A673 (cell line): Measurements from ENCODE around the gene GOT2. TPM values are rescaled to one million over a fixed set of nuclear protein-coding genes. Genes with fewer than 3 reads are reported as not detected.
"Not testable (repeated sequence)": the region's sequence is repeated elsewhere in the genome, so short reads cannot be mapped to it uniquely, and the experiment has no call there.

Experiments used
- BruUV-seq: library from RNA; stranded (reverse); fragments of 400-500 nt; replicated peaks from 2 replicates; lab custom pipeline; 2021; lab: Mats Ljungman, UMichigan
- CTCF ChIA-PET: fragments of 300-600 bp; sonication (Branson Sonifier 250); formaldehyde crosslinking; loops from one replicate; lab custom pipeline; 2022; ENCODE audit warnings: antibody characterized with exemption; lab: Charles Lee
- POLR2A ChIA-PET: fragments of 300-600 bp; sonication (Branson Sonifier 250); formaldehyde crosslinking; loops from one replicate; lab custom pipeline; 2022; ENCODE audit warnings: antibody characterized with exemption; ENCODE audit not compliant: low non-redundant PET; lab: Charles Lee
- DNase-seq: peaks from one replicate; pipeline ENCODE4 v3.0.0-alpha.2; 2015; ENCODE audit warnings: low spot score
- H3K27ac ChIP-seq: fragments of 200-600 bp; sonication (generic); 2 replicates; pipeline ENCODE4 v1.5.1; 2016; ENCODE audit warnings: mixed run types, low read depth, mild to moderate bottlenecking, mixed read lengths, antibody characterized with exemption, low read length; ENCODE audit not compliant: poor library complexity, severe bottlenecking
- H3K27me3 ChIP-seq: fragments of 200-600 bp; sonication (generic); replicated peaks from 2 replicates; pipeline ENCODE4 v1.6.1; 2017; ENCODE audit warnings: mixed run types, low read depth, mild to moderate bottlenecking, mixed read lengths, antibody characterized with exemption, low read length; ENCODE audit not compliant: insufficient read depth, poor library complexity
- H3K36me3 ChIP-seq: fragments of 200-600 bp; sonication (generic); 2 replicates; pipeline ENCODE4 v1.6.1; 2016; ENCODE audit warnings: mixed run types, mild to moderate bottlenecking, mixed read lengths, antibody characterized with exemption, low read length; ENCODE audit not compliant: insufficient read depth, poor library complexity, severe bottlenecking
- H3K4me1 ChIP-seq: fragments of 200-600 bp; sonication (generic); 2 replicates; pipeline ENCODE4 v1.6.1; 2017; ENCODE audit warnings: mixed run types, mild to moderate bottlenecking, mixed read lengths, antibody characterized with exemption, low read length; ENCODE audit not compliant: insufficient read depth, poor library complexity, severe bottlenecking
- H3K4me3 ChIP-seq: fragments of 200-600 bp; sonication (generic); 2 replicates; pipeline ENCODE4 v1.5.1; 2016; ENCODE audit warnings: low read depth, mixed run types, mild to moderate bottlenecking, mixed read lengths, low read length; ENCODE audit not compliant: poor library complexity, severe bottlenecking
- H3K9me3 ChIP-seq: fragments of 200-600 bp; sonication (generic); 2 replicates; pipeline ENCODE4 v1.6.1; 2016; ENCODE audit warnings: mixed run types, low read depth, mild to moderate bottlenecking, mixed read lengths, antibody characterized with exemption, low read length; ENCODE audit not compliant: poor library complexity, severe bottlenecking
- EZH2 ChIP-seq: fragments of 200-600 bp; sonication (generic); IDR thresholded peaks from 2 replicates; pipeline ENCODE4 v1.6.1; 2017; ENCODE audit warnings: borderline replicate concordance, low read depth, mild to moderate bottlenecking, mixed read lengths, antibody characterized with exemption, low read length; ENCODE audit not compliant: poor library complexity, severe bottlenecking
- intact Hi-C: fragments of 100-400 bp; cut with micrococcal nuclease; formaldehyde crosslinking; loops from one replicate; pipeline ENCODE4 v1.10.0; 2022; ENCODE audit not compliant: unreplicated experiment
- total RNA-seq: library from RNA; stranded (reverse); gene quantifications from 2 replicates; pipeline ENCODE4 v1.2.3, GENCODE V29; 2021
- TF ChIP-seq, protein P1 (sequence below): fragments of 300-800, 200-600 bp; sonication (generic); conservative IDR thresholded peaks from 2 replicates; pipeline ENCODE4 v1.5.1; 2017; ENCODE audit warnings: low read depth, mild to moderate bottlenecking, antibody characterized with exemption, low read length, moderate library complexity, mixed read lengths

GOT2 gene
- total RNA-seq, 1 experiment from 2014 or later = 115 TPM

DNA sequence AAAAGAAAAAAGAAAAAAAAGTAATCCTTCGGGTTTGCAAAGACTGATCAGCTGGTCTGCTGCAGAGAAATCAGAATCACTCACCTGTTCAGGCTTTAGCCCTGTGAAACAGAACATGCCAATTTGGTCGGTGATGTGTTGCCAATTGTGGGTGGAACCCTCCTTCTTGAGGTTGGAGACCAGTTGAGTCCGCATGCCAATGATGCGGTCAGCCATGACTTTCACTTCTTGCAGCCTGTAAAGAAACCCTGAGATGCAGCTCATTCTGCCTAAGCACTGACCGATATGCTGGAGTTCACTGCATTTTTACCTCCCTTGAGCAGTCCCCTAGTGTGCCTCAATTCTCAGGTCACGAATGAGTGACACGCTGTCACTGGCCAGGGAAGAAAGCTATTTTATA lies 24.8 kb downstream of the GOT2 start:
- H3K27me3 ChIP-seq = no peaks in the 10 kb centered on the region
- no peak for DNase-seq
- CTCF ChIA-PET = no interaction called here
- no peaks in the 10 kb centered on the region for H3K4me1 ChIP-seq
- TF ChIP-seq EZH2 = no peak
- TF ChIP-seq, protein P1, sequence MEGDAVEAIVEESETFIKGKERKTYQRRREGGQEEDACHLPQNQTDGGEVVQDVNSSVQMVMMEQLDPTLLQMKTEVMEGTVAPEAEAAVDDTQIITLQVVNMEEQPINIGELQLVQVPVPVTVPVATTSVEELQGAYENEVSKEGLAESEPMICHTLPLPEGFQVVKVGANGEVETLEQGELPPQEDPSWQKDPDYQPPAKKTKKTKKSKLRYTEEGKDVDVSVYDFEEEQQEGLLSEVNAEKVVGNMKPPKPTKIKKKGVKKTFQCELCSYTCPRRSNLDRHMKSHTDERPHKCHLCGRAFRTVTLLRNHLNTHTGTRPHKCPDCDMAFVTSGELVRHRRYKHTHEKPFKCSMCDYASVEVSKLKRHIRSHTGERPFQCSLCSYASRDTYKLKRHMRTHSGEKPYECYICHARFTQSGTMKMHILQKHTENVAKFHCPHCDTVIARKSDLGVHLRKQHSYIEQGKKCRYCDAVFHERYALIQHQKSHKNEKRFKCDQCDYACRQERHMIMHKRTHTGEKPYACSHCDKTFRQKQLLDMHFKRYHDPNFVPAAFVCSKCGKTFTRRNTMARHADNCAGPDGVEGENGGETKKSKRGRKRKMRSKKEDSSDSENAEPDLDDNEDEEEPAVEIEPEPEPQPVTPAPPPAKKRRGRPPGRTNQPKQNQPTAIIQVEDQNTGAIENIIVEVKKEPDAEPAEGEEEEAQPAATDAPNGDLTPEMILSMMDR = no peak
- H3K27ac ChIP-seq = no peak overlapping the region
- H3K9me3 ChIP-seq = no peaks in the 10 kb centered on the region
- POLR2A ChIA-PET = no interaction called here
- BruUV-seq = no TSS peak
- H3K36me3 ChIP-seq = peaks cover 8% of the 10 kb centered on the region
- no peak overlapping the region for H3K4me3 ChIP-seq
- intact Hi-C loops = no loop called here

DNA sequence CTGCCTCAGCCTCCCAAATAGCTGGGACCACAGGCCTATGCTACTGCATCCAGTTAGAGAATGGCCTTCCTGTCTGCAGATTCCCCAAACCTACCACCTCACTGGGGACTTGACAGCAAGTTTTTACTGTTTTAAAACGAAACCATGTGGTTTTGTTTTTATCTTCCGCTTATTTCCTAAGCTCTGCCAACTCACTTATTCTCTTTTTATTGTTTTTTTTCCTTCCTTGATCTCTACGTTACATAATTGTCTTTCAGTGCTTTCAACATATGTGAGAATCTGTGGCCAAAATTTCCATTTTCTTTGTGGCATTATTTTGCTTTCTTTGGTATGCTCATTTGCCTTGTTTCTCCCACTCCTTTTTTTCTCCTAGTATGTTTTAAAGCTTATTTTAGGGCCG lies 35.0 kb downstream of the GOT2 start:
- POLR2A ChIA-PET = no interaction called here
- TF ChIP-seq EZH2 = no peak
- no peaks in the 10 kb centered on the region for H3K4me1 ChIP-seq
- no peak overlapping the region for H3K4me3 ChIP-seq
- H3K27me3 ChIP-seq = no peaks in the 10 kb centered on the region
- H3K9me3 ChIP-seq = no peaks in the 10 kb centered on the region
- intact Hi-C loops = no loop called here
- DNase-seq = no peak
- no TSS peak for BruUV-seq
- CTCF ChIA-PET = no interaction called here
- no peaks in the 10 kb centered on the region for H3K36me3 ChIP-seq
- no peak overlapping the region for H3K27ac ChIP-seq

DNA sequence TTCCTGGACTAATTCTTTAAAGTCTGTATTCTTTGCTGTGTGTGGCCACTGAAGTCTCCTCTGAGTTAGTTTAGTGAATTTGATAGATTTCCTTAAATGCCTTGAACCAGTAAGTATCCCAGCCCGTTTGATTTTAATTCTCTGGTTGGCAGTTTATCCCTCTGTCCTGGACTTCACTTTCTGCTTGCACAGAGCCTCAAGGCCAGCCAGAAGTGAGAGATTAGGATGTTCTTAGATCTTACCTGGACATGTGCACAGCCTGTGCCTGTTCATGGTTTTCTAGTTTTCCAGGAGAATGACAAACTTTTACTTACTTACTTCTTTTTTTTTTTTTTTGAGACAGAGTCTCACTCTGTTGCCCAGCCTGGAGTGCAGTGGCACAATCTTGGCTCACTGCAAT lies 38.7 kb downstream of the GOT2 start:
- no peak overlapping the region for H3K27ac ChIP-seq
- ChIA-PET CTCF (no interaction called here), POLR2A (no interaction called here)
- TF ChIP-seq, protein P1 = no peak
- TF ChIP-seq EZH2 = no peak
- H3K36me3 ChIP-seq = no peaks in the 10 kb centered on the region
- H3K4me1 ChIP-seq = no peaks in the 10 kb centered on the region
- no peaks in the 10 kb centered on the region for H3K27me3 ChIP-seq
- no peak for DNase-seq
- H3K9me3 ChIP-seq = no peaks in the 10 kb centered on the region
- no TSS peak for BruUV-seq
- no peak overlapping the region for H3K4me3 ChIP-seq
- intact Hi-C loops = no loop called here

DNA sequence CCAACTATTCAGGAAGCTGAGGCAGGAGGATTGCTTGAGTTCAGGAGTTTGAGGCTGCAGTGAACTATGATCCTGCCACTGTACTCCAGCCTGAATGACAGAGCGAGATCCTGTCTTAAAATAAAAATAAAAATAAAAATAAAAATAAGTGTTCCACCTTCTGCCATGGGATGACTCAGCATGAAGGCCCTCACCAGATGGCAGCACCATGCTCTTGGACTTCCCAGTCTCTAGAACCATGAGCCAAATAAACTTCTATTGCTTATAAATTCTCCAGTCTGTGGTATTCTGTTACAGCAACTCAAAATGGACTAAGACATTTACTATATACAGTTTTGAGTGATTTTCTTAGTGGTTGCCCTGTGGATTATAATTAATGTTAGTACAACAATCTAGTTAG lies 41.7 kb downstream of the GOT2 start:
- Histone ChIP-seq H3K36me3 (no peaks in the 10 kb centered on the region), H3K4me1 (no peaks in the 10 kb centered on the region), H3K4me3 (no peak overlapping the region), H3K27me3 (no peaks in the 10 kb centered on the region), H3K9me3 (no peaks in the 10 kb centered on the region), H3K27ac (no peak overlapping the region)
- DNase-seq = no peak
- intact Hi-C loops = no loop called here
- BruUV-seq = no TSS peak
- POLR2A ChIA-PET = no interaction called here
- CTCF ChIA-PET = no interaction called here
- no peak for TF ChIP-seq EZH2
- TF ChIP-seq, protein P1 = no peak

DNA sequence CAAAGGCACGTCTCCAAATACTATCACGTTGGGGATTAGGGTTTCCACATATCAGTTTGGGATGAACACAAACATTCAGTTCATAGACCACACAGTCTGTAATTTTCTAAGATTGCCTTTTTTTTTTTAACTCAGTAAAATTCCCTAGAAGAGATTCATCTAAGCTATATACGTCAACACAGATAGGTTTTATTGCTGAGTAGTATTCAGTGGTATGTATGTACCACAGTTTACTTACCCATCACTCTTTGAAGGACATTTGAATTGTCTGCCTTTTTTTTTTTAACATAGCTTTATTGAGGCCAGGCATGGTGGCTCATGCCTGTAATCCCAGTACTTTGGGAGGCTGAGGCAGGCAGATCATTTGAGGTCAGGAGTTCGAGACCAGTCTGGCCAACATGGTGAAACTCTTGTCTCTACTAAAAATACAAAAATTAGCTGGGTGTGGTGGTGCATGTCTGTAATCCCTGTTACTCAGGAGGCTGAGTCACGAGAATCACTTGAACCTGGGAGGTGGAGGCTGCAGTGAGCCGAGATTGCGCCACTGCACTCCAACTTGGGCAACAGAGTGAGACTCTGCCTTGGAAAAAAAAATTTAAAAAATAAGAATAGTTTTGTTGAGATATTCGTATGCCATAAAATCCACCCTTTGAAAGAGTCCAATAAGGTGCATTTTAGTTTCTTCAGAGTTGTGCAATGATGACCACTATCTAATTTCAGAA lies 47.0 kb downstream of the GOT2 start:
- H3K4me3 ChIP-seq, H3K9me3 ChIP-seq, H3K27ac ChIP-seq, intact Hi-C loops, BruUV-seq, POLR2A ChIA-PET, DNase-seq, H3K27me3 ChIP-seq, H3K36me3 ChIP-seq, CTCF ChIA-PET, H3K4me1 ChIP-seq: not testable (repeated sequence)
